ENCODE data around the gene F2R.
"Not testable (repeated sequence)": the region's sequence is repeated elsewhere in the genome, so short reads cannot be mapped to it uniquely, and the experiment has no call there.

The F2R gene

DNA sequence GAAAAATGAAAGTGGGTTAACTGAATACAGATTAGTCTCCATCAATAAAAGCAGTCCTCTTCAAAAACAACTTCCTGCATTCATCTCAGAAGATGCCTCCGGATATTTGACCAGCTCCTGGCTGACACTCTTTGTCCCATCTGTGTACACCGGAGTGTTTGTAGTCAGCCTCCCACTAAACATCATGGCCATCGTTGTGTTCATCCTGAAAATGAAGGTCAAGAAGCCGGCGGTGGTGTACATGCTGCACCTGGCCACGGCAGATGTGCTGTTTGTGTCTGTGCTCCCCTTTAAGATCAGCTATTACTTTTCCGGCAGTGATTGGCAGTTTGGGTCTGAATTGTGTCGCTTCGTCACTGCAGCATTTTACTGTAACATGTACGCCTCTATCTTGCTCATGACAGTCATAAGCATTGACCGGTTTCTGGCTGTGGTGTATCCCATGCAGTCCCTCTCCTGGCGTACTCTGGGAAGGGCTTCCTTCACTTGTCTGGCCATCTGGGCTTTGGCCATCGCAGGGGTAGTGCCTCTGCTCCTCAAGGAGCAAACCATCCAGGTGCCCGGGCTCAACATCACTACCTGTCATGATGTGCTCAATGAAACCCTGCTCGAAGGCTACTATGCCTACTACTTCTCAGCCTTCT, 16.6 kb downstream of the F2R start:
- peaks cover 35 to 41% (median 36%) of the 10 kb centered on the region in 11 experiments for H3K9me3 ChIP-seq (replicated peaks in 1 of 11)
- H3K4me3 ChIP-seq, result no peak overlapping the region
- TF ChIP-seq Cebpa-rat (IDR thresholded peaks at IDR 0.05), result no peak
- no peak overlapping the region for H3K9ac ChIP-seq
- H3K4me1 ChIP-seq, result no peaks in the 10 kb centered on the region
- H3K27me3 ChIP-seq, result no peaks in the 10 kb centered on the region
- no peak overlapping the region for H3K27ac ChIP-seq
- peaks cover 0 to 15% (median 0%) of the 10 kb centered on the region in 11 experiments; a peak in 7 of 22 replicates for H3K36me3 ChIP-seq
- no peak overlapping the region for H3K4me2 ChIP-seq
- no peaks in the 10 kb centered on the region for H4K20me1 ChIP-seq

DNA sequence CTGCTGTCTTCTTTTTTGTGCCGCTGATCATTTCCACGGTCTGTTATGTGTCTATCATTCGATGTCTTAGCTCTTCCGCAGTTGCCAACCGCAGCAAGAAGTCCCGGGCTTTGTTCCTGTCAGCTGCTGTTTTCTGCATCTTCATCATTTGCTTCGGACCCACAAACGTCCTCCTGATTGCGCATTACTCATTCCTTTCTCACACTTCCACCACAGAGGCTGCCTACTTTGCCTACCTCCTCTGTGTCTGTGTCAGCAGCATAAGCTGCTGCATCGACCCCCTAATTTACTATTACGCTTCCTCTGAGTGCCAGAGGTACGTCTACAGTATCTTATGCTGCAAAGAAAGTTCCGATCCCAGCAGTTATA, 17.1 kb downstream of the F2R start:
- H4K20me1 ChIP-seq, result no peaks in the 10 kb centered on the region

DNA sequence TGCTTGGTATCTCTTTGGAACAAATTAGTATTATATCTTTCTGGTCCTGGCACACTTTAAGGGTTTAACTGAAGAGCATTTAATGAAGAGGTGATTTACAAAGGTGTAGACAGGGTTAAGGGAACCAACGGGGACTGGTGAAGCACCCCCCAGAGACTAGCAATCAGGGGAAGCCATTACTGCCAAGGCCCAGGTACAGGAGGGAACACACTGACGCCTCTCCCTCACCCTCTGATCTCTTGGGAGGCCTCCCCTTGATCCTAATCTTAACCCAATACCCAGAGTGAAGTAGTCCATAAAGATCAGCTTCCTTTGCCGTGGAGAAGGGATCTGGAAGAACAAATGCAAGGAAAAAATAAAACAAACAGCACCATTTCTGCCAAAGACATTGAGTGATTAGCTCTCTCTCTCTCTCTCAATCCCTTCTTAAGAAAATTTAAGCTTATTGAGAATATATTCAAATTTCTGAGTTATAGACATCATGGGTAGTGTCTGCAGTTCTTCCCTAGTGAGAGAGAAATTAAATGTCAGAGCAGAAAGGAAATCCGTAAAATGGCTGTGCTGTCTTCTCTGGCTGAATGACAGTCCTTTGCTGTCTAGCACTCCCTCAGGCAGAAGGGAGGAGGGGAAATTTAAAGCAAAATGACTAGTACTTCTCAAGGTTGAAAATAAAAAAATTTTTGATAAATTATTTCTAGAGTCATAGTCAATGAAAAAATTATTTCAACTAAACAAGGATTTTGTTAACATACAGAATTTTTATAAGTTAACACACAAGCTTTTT, 20.0 kb downstream of the F2R start:
- H3K4me1 ChIP-seq, result peaks cover 0 to 14% (median 10%) of the 10 kb centered on the region in 10 experiments; a peak in 12 of 20 replicates

More for the DNA sequence above, 17.1 kb downstream of the F2R start:
- no peaks in the 10 kb centered on the region for H3K27me3 ChIP-seq
- no peak overlapping the region for H3K9ac ChIP-seq
- H3K4me3 ChIP-seq, result no peak overlapping the region
- no peak overlapping the region for H3K4me2 ChIP-seq
- H3K4me1 ChIP-seq, result no peaks in the 10 kb centered on the region
- H3K9me3 ChIP-seq (replicated peaks in 1 of 11), result peaks cover 31 to 37% (median 33%) of the 10 kb centered on the region in 11 experiments
- H3K36me3 ChIP-seq, result peaks cover 0 to 15% (median 0%) of the 10 kb centered on the region in 11 experiments; a peak in 7 of 22 replicates
- TF ChIP-seq Cebpa-rat (IDR thresholded peaks at IDR 0.05), result no peak
- no peak overlapping the region for H3K27ac ChIP-seq

DNA sequence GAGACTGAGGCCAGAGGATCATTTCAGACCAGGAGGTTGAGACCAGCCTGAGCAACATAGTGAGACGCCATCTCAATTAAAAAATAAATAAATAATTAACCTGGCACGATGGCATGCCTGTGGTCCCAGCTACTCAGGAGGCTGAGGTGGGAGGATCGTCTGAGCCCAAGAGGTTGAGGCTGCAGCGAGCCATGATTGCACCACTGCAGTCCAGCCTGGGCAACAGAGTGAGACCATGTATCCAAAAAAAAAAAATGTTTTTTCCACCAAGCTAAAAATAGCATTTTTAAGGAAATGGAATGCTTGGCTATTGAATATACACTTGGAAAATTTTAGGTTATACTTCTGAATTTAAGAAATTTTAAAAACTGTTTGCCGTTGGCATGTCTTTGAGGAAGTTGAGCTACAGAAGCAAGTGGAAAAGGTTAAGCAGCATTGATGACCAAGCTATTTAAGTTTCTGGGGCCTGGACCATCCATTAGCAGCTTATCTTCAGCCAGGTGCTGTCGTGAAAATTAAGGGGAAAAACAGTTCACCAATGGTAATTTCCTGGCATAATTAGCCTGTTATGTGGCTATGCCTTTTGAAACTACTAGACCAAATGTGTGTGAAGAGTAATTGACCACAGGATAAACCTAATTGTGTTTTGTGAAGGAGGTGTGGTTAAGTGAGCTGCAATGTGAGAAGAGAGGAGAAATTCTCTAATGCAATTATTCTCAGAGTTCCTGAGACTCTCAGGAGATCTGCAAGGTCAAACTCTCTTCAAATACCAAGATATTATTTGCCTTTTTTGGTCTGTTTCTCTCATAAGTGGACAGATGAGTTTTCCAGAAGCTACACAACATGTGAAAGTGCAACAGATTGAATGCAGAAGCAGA, 21.0 kb downstream of the F2R start:
- no peak for TF ChIP-seq Cebpa-rat (IDR thresholded peaks at IDR 0.05)
- H3K4me1 ChIP-seq, result peaks cover 0 to 14% (median 10%) of the 10 kb centered on the region in 10 experiments; a peak in 12 of 20 replicates
- no peaks in the 10 kb centered on the region; a peak in 1 of 22 replicates for H3K9me3 ChIP-seq (replicated peaks in 1 of 11)
- no peak overlapping the region for H3K4me2 ChIP-seq
- no peak overlapping the region for H3K4me3 ChIP-seq
- H3K9ac ChIP-seq, result no peak overlapping the region
- no peaks in the 10 kb centered on the region for H4K20me1 ChIP-seq
- H3K36me3 ChIP-seq, result no peaks in the 10 kb centered on the region; a peak in 1 of 22 replicates
- no peaks in the 10 kb centered on the region for H3K27me3 ChIP-seq
- no peak overlapping the region for H3K27ac ChIP-seq

More for the DNA sequence above, 20.0 kb downstream of the F2R start:
- Histone ChIP-seq H3K9me3 (replicated peaks in 1 of 11) (peaks cover 2 to 7% (median 3%) of the 10 kb centered on the region in 11 experiments; a peak in 21 of 22 replicates), H4K20me1 (no peaks in the 10 kb centered on the region), H3K27ac (no peak overlapping the region), H3K9ac (no peak overlapping the region), H3K36me3 (no peaks in the 10 kb centered on the region; a peak in 1 of 22 replicates), H3K4me3 (no peak overlapping the region), H3K4me2 (no peak overlapping the region), H3K27me3 (no peaks in the 10 kb centered on the region)
- TF ChIP-seq Cebpa-rat (IDR thresholded peaks at IDR 0.05), result no peak

DNA sequence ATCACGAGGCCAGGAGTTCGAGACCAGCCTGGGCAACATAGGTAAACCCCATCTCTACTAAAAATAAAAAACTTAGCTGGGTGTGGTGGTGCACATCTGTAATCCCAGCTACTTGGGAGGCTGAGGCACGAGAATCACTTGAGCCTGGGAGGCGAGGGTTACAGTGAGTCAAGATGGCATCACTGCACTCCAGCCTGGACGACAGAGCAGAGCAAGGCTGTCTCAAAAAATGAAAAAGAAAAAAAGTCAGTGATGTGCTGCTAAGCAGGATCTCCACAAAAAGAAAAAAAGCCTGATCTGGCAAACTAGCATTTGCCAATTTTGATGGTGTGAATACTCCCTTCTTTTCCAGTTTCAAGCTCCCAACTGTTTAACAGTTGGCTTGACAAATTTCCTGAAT, 21.9 kb downstream of the F2R start:
- H3K9ac ChIP-seq, result no peak overlapping the region
- 0 out of 22 replicates have a peak overlapping the region, but pooled peaks of 1 of the 11 experiments have one; percentile 49 for H3K27ac ChIP-seq
- TF ChIP-seq Cebpa-rat (IDR thresholded peaks at IDR 0.05), result no peak
- no peaks in the 10 kb centered on the region for H4K20me1 ChIP-seq
- no peaks in the 10 kb centered on the region for H3K27me3 ChIP-seq
- H3K36me3 ChIP-seq, result no peaks in the 10 kb centered on the region
- H3K9me3 ChIP-seq (replicated peaks in 1 of 11), result no peaks in the 10 kb centered on the region
- H3K4me3 ChIP-seq, result no peak overlapping the region
- peaks cover 0 to 14% (median 10%) of the 10 kb centered on the region in 10 experiments; a peak in 12 of 20 replicates for H3K4me1 ChIP-seq
- no peak overlapping the region for H3K4me2 ChIP-seq

DNA sequence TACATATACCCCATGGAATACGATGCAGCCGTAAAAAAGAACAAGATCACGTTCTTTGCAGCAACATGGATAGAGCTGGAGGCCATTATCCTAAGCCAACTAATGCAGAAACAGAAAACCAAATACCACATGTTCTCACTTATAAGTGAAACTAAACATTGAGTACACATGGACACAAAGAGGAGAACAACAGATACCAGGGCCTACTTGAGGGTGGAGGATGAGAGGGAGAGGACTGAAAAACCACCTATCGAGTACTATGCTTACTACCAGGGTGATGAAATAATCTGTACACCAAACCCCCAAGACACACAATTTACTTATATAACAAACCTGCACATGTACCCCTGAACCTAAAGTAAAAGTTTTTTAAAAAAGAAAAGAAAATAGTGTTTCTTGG, 25.6 kb downstream of the F2R start:
- not testable (repeated sequence) for H4K20me1 ChIP-seq; H3K27me3 ChIP-seq; H3K4me3 ChIP-seq; H3K9me3 ChIP-seq (replicated peaks in 1 of 11); H3K9ac ChIP-seq; H3K36me3 ChIP-seq; H3K4me2 ChIP-seq; H3K27ac ChIP-seq
- H3K4me1 ChIP-seq, result peaks cover 0 to 14% (median 10%) of the 10 kb centered on the region in 10 experiments; a peak in 12 of 20 replicates

DNA sequence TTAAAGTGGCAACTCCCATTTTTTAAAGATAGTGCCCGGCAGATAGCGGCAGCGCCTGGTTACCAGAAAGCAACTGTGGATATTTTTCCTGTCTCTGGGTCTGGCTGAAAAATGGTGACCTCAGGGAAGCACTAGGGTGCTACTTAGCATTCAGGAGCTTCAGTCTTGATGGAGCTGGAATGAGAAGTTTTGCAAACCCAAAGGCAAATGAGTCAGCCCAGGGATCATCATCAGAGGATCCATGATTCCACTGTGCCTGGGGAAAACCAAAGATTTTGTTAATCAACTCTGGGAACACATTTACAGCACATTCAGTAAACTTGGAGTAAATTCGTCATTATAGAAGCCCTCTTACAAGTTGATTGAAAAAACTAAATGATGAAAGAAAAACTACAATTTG, 26.7 kb downstream of the F2R start:
- Histone ChIP-seq H3K27me3 (no peaks in the 10 kb centered on the region), H3K36me3 (no peaks in the 10 kb centered on the region), H3K4me1 (peaks cover 0 to 14% (median 10%) of the 10 kb centered on the region in 10 experiments; a peak in 12 of 20 replicates), H3K27ac (no peak overlapping the region), H4K20me1 (no peaks in the 10 kb centered on the region), H3K4me3 (no peak overlapping the region), H3K4me2 (no peak overlapping the region), H3K9ac (no peak overlapping the region), H3K9me3 (replicated peaks in 1 of 11) (no peaks in the 10 kb centered on the region)
- no peak for TF ChIP-seq Cebpa-rat (IDR thresholded peaks at IDR 0.05)

DNA sequence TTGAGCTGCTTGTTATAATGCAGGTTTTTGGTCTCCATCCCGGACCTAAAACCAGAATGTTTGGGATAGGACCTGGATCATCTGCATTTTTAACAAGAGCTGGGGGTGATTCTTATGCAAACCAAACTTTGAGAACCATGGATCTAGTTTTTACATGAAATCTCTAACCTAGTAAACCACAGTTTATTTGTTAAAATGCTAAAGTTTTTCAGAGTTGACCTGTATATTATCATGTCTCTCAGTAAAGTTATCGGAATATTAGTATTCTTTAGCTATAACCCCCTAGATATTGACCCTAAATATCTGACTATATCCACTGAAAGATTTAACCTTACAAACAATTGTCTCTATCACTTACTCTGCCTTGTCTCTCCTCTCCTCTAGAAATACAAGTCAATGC, 28.7 kb downstream of the F2R start:
- Histone ChIP-seq H4K20me1 (no peaks in the 10 kb centered on the region), H3K4me3 (no peak overlapping the region), H3K4me2 (no peak overlapping the region), H3K4me1 (peaks cover 0 to under 1% (median 0%) of the 10 kb centered on the region in 10 experiments; a peak in 1 of 20 replicates), H3K9ac (no peak overlapping the region), H3K27me3 (no peaks in the 10 kb centered on the region), H3K27ac (no peak overlapping the region), H3K9me3 (replicated peaks in 1 of 11) (no peaks in the 10 kb centered on the region), H3K36me3 (no peaks in the 10 kb centered on the region)
- no peak for TF ChIP-seq Cebpa-rat (IDR thresholded peaks at IDR 0.05)

DNA sequence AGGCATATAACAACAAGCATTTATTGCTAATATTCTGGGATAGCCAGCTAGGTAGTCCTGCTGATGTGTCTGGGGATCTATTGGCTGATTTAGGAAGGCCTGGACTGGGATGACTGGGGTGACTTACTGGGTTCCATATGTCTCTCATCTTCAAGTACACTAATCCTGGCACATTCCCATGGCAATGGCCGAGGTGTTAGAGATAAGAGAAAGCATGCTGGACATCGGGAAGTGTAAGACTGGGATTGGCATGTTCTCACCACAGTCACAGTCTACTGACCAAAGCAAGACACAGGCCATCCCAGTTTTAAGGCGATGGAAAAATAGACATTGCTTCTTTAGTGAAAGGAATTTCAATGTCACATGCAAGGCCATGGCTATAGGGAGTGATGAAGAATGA, 29.7 kb downstream of the F2R start:
- H3K9ac ChIP-seq, result no peak overlapping the region
- H3K4me3 ChIP-seq, result no peak overlapping the region
- TF ChIP-seq Cebpa-rat (IDR thresholded peaks at IDR 0.05), result no peak
- no peaks in the 10 kb centered on the region for H3K27me3 ChIP-seq
- no peaks in the 10 kb centered on the region for H3K4me1 ChIP-seq
- H4K20me1 ChIP-seq, result no peaks in the 10 kb centered on the region
- H3K9me3 ChIP-seq (replicated peaks in 1 of 11), result no peaks in the 10 kb centered on the region
- no peak overlapping the region for H3K4me2 ChIP-seq
- no peaks in the 10 kb centered on the region for H3K36me3 ChIP-seq
- H3K27ac ChIP-seq, result no peak overlapping the region

Measured in BLaER1 treated with 17β-estradiol and CSF1 and Interleukin-3, amounts not matched to agents 10 nM and 100 nM (cell line).